Small intestine (tissue), 7 donors: ENCODE measurements around the gene ATG16L2. TPM values are rescaled to one million over a fixed set of nuclear protein-coding genes. Genes with fewer than 3 reads are reported as not detected.

Experiments used
- DNase-seq, 2 donors: peaks; one replicate each; pipeline versions ENCODE4 v3.0.0 to v3.0.0-alpha.2; 2013
- FAIRE-seq: peaks from 2 replicates; lab custom pipeline; 2012; peaks lifted over from hg19 to GRCh38; lab: Jason Lieb, UNC
- H3K27ac ChIP-seq, 3 donors: one replicate each; pipeline ENCODE4 v1.5.1; 2013; ENCODE audit warnings: low read length in 2 of 3, mild to moderate bottlenecking in 2 of 3, control low read depth in 1 of 3, inconsistent platforms in 1 of 3, low read depth in 1 of 3, moderate library complexity in 1 of 3
- H3K27me3 ChIP-seq, 3 donors: one replicate each; pipeline ENCODE4 v1.6.1; 2013; ENCODE audit warnings: low read length in 3 of 3, inconsistent platforms in 1 of 3; ENCODE audit not compliant: control insufficient read depth in 3 of 3, insufficient read depth in 3 of 3
- H3K36me3 ChIP-seq, 3 donors: one replicate each; pipeline ENCODE4 v1.6.1; 2013; ENCODE audit warnings: low read length in 3 of 3, inconsistent platforms in 1 of 3, low read depth in 1 of 3, mild to moderate bottlenecking in 1 of 3, moderate library complexity in 1 of 3; ENCODE audit not compliant: control insufficient read depth in 3 of 3, insufficient read depth in 2 of 3
- H3K4me1 ChIP-seq, 3 donors: one replicate each; pipeline ENCODE4 v1.6.1; 2013; ENCODE audit warnings: low read length in 2 of 3, inconsistent platforms in 1 of 3, low read depth in 1 of 3, mild to moderate bottlenecking in 1 of 3, moderate library complexity in 1 of 3; ENCODE audit not compliant: control insufficient read depth in 3 of 3, insufficient read depth in 2 of 3
- H3K4me3 ChIP-seq, 3 donors: one replicate each; pipeline ENCODE4 v1.5.1; 2013; ENCODE audit warnings: low read length in 3 of 3, control low read depth in 1 of 3, inconsistent platforms in 1 of 3, low read depth in 1 of 3, mild to moderate bottlenecking in 1 of 3, moderate library complexity in 1 of 3
- H3K9me3 ChIP-seq, 2 donors: one replicate each; pipeline ENCODE4 v1.6.1; 2013; ENCODE audit warnings: low read depth in 1 of 2, low read length in 1 of 2; ENCODE audit not compliant: control insufficient read depth in 2 of 2, insufficient read depth in 1 of 2
- WGBS, 3 donors: extraction: QIAGEN DNeasy Blood & Tissue Kit; methylation state at CpG; one replicate each; pipeline ENCODE4 v1.1.7; 2013; 5-methylcytosine and 5-hydroxymethylcytosine counted together
- polyA plus RNA-seq, 4 donors: library from polyadenylated mRNA; stranded (reverse) in 3 of 4; unstranded in 1 of 4; fragments of 200-250 nt in 3 of 4; fragments of 120-200 nt in 1 of 4; gene quantifications; one replicate each; pipeline versions ENCODE4 v1.2.1 to v1.2.3, GENCODE V29; 2013
- donor health status: healthy with polysubstance abuse.
- donor health status: control.
- donor health status: control.
- donor health status: Bipolar disorder and iron deficiency.
- donor health status: healthy.

ATG16L2 gene
- polyA plus RNA-seq, 4 donors: 19.7 to 50.7 (median 40.1) TPM

- Histone ChIP-seq H3K27me3 (no peaks in the 10 kb centered on the region), H3K9me3 (no peaks in the 10 kb centered on the region), H3K36me3 (peaks cover 0 to 33% (median 0%) of the 10 kb centered on the region in 3 donors), H3K4me3 (peak overlapping the region; percentile 44 to 81 (median 78)), H3K27ac (peak overlapping the region; percentile 80 to 97 (median 92)), H3K4me1 (peaks cover 2 to 25% (median 8%) of the 10 kb centered on the region in 3 donors)
- DNase-seq (peak; percentile 69 to 72), FAIRE-seq (no peak)
- 6 to 11% (median 10%) methylated on average over 24 of the region's 24 CpGs for WGBS, 3 donors
These were observed 1.1 kb upstream of the ATG16L2 start for GRCh38 chr11:72812967-72813739.

GRCh38 chr11:72813740-72814285 lies 398 bp upstream of the ATG16L2 start:
- FAIRE-seq (no peak), DNase-seq (peak in 1 of 2 donors; percentile 87)
- Histone ChIP-seq H3K27ac (peak overlapping the region; percentile 80 to 97 (median 92)), H3K27me3 (no peaks in the 10 kb centered on the region), H3K4me3 (peak overlapping the region; percentile 44 to 81 (median 78)), H3K36me3 (peaks cover 0 to 40% (median 0%) of the 10 kb centered on the region in 3 donors), H3K9me3 (no peaks in the 10 kb centered on the region), H3K4me1 (peaks cover 2 to 25% (median 8%) of the 10 kb centered on the region in 3 donors)
- 0 to 1% (median 0%) methylated on average over 31 to 47 of the region's 47 CpGs for WGBS, 3 donors

- 11 to 18% (median 15%) methylated on average over 13 of the region's 13 CpGs for WGBS, 3 donors
- peaks cover 2 to 25% (median 8%) of the 10 kb centered on the region in 3 donors for H3K4me1 ChIP-seq
- peaks cover 0 to 33% (median 3%) of the 10 kb centered on the region in 3 donors for H3K36me3 ChIP-seq
- H3K4me3 ChIP-seq: peak overlapping the region; percentile 78 to 88 (median 81)
- no peak for DNase-seq
- H3K27me3 ChIP-seq: no peaks in the 10 kb centered on the region
- H3K9me3 ChIP-seq: no peaks in the 10 kb centered on the region
- no peak for FAIRE-seq
- H3K27ac ChIP-seq: peak overlapping the region; percentile 27 to 97 (median 75)
These were observed 953 bp downstream of the ATG16L2 start for GRCh38 chr11:72815110-72815618.

GRCh38 chr11:72816404-72816990 lies 2.3 kb downstream of the ATG16L2 start:
- no peak overlapping the region for H3K27ac ChIP-seq
- DNase-seq: no peak
- WGBS, 3 donors: 77 to 85% (median 79%) methylated on average over 7 of the region's 7 CpGs
- peaks cover 0 to 38% (median 3%) of the 10 kb centered on the region in 3 donors for H3K36me3 ChIP-seq
- no peaks in the 10 kb centered on the region for H3K9me3 ChIP-seq
- H3K4me3 ChIP-seq: no peak overlapping the region
- FAIRE-seq: no peak
- H3K27me3 ChIP-seq: no peaks in the 10 kb centered on the region
- peaks cover 2 to 34% (median 8%) of the 10 kb centered on the region in 3 donors for H3K4me1 ChIP-seq

- Histone ChIP-seq H3K9me3 (no peaks in the 10 kb centered on the region), H3K27ac (no peak overlapping the region), H3K4me3 (no peak overlapping the region), H3K27me3 (no peaks in the 10 kb centered on the region), H3K36me3 (peaks cover 0 to 38% (median 3%) of the 10 kb centered on the region in 3 donors), H3K4me1 (peaks cover 2 to 39% (median 2%) of the 10 kb centered on the region in 3 donors)
- DNase-seq (no peak), FAIRE-seq (no peak)
- WGBS, 3 donors: 96 to 100% (median 97%) methylated on average over 4 of the region's 4 CpGs
These were observed 3.8 kb downstream of the ATG16L2 start for GRCh38 chr11:72817966-72818365.

- Histone ChIP-seq H3K9me3 (no peaks in the 10 kb centered on the region), H3K36me3 (peaks cover 0 to 48% (median 3%) of the 10 kb centered on the region in 3 donors), H3K27ac (no peak overlapping the region), H3K4me1 (peaks cover 2 to 31% (median 2%) of the 10 kb centered on the region in 3 donors), H3K4me3 (no peak overlapping the region), H3K27me3 (no peaks in the 10 kb centered on the region)
- DNase-seq (no peak), FAIRE-seq (no peak)
- WGBS, 3 donors: 82 to 91% (median 89%) methylated on average over 4 of the region's 4 CpGs
These were observed 4.8 kb downstream of the ATG16L2 start for GRCh38 chr11:72818971-72819370.

GRCh38 chr11:72820439-72821139 lies 6.4 kb downstream of the ATG16L2 start:
- 95 to 96% (median 96%) methylated on average over 15 of the region's 15 CpGs for WGBS, 3 donors
- Histone ChIP-seq H3K27ac (no peak overlapping the region), H3K27me3 (no peaks in the 10 kb centered on the region), H3K4me3 (no peak overlapping the region), H3K9me3 (no peaks in the 10 kb centered on the region), H3K4me1 (peaks cover 0 to 23% (median 2%) of the 10 kb centered on the region in 3 donors), H3K36me3 (peaks cover 0 to 64% (median 3%) of the 10 kb centered on the region in 3 donors)
- no peak for FAIRE-seq
- DNase-seq: no peak
